ENCODE measurements around the gene HMCN1. TPM values are rescaled to one million over a fixed set of nuclear protein-coding genes. Genes with fewer than 3 reads are reported as not detected.

HMCN1 gene
- total RNA-seq, 1 experiment from 2014 or later: 0.31 TPM

DNA sequence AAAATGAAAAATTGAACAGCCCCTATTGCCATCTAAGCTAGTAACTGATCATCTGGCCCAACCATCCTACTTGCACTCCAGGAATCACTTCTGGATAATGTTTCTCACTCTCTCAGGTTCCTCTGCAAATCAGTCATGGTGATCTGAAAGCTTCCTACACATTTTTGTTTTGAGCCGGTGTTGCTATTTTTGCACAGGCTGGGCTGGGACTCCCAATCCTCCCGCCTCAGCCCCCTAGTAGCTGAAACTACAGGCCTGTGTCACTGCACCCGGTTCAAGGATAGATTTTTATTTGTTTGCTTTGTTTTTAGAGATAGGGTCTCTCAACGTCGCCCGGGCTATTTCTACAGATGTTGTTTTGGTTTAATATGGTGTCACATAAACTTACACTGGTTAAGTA is 40.5 kb upstream of the HMCN1 start:
- TF ChIP-seq EZH2 (IDR thresholded peaks at IDR 0.05; ENCODE audit: low read depth) (no peak), CTCF (conservative IDR thresholded peaks at IDR 0.05) (no peak)
- Histone ChIP-seq H3K9me2 (ENCODE audit: insufficient read depth) (no peaks in the 10 kb centered on the region), H3K4me2 (no peak overlapping the region), H3K79me2 (ENCODE audit: low read depth) (no peaks in the 10 kb centered on the region), H3K4me3 (no peak overlapping the region), H3K27me3 (ENCODE audit: insufficient read depth, low read depth) (no peaks in the 10 kb centered on the region), H3K36me3 (ENCODE audit: low read depth) (no peaks in the 10 kb centered on the region), H3K27ac (no peak overlapping the region), H3F3A (ENCODE audit: insufficient read depth, low read depth) (no peaks in the 10 kb centered on the region), H4K20me1 (ENCODE audit: insufficient read depth) (no peaks in the 10 kb centered on the region), H2AFZ (no peak overlapping the region), H3K4me1 (replicated peaks; ENCODE audit: insufficient read depth) (no peaks in the 10 kb centered on the region), H3K9me3 (ENCODE audit: insufficient read depth, low read depth) (no peaks in the 10 kb centered on the region)
- ChIA-PET POLR2A (ENCODE audit: unreplicated experiment) (no interaction called here), CTCF (no interaction called here)
- intact Hi-C loops (cut with micrococcal nuclease; ENCODE audit: unreplicated experiment): no loop called here
- BruUV-seq (replicated peaks): no TSS peak
- DNase-seq: no peak

DNA sequence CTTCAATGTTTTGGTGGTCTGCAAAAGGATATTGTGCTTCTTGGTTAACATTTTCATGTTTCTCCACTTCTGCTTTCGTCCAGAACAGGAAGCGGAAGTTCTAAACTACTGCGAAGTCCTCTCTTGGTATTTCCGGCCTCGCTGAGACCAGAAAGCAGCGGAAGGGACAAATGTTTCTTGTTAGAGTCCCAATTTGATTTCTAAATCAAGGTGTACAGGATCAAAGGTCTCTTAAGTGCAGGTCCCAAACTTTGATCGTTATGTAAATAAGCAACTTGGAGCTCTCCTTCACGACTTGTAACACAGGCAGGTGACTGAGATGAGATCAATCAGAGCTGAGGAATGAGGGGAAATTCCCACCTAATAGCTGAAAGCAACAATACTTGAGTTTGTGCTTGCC is 40.1 kb upstream of the HMCN1 start:
- CTCF ChIA-PET: interaction anchor here (0.7 kb wide), 1 partner anchor 70 kb away, joined by 3 read pairs; no protein-coding TSS in a partner anchor
- H2AFZ ChIP-seq: no peak overlapping the region
- intact Hi-C loops (cut with micrococcal nuclease; ENCODE audit: unreplicated experiment): no loop called here
- H3F3A ChIP-seq (ENCODE audit: insufficient read depth, low read depth): no peaks in the 10 kb centered on the region
- no peak overlapping the region for H3K4me3 ChIP-seq
- H3K79me2 ChIP-seq (ENCODE audit: low read depth): no peaks in the 10 kb centered on the region
- H3K27me3 ChIP-seq (ENCODE audit: insufficient read depth, low read depth): no peaks in the 10 kb centered on the region
- TF ChIP-seq CTCF (conservative IDR thresholded peaks at IDR 0.05): no peak
- no peak for TF ChIP-seq EZH2 (IDR thresholded peaks at IDR 0.05; ENCODE audit: low read depth)
- H4K20me1 ChIP-seq (ENCODE audit: insufficient read depth): no peaks in the 10 kb centered on the region
- H3K36me3 ChIP-seq (ENCODE audit: low read depth): no peaks in the 10 kb centered on the region
- H3K4me2 ChIP-seq: no peak overlapping the region
- no peaks in the 10 kb centered on the region for H3K9me2 ChIP-seq (ENCODE audit: insufficient read depth)
- no peaks in the 10 kb centered on the region for H3K4me1 ChIP-seq (replicated peaks; ENCODE audit: insufficient read depth)
- BruUV-seq (replicated peaks): no TSS peak
- POLR2A ChIA-PET (ENCODE audit: unreplicated experiment): interaction anchor here (0.6 kb wide), 1 partner anchor 100 kb away, joined by 3 read pairs; no protein-coding TSS in a partner anchor
- H3K27ac ChIP-seq: no peak overlapping the region
- no peak for DNase-seq
- no peaks in the 10 kb centered on the region for H3K9me3 ChIP-seq (ENCODE audit: insufficient read depth, low read depth)

GRCh38 chr1:185695299-185695698 is 38.9 kb upstream of the HMCN1 start:
- H3K9me2 ChIP-seq (ENCODE audit: insufficient read depth): no peaks in the 10 kb centered on the region
- no TSS peak for BruUV-seq (replicated peaks)
- no peaks in the 10 kb centered on the region for H3K27me3 ChIP-seq (ENCODE audit: insufficient read depth, low read depth)
- H4K20me1 ChIP-seq (ENCODE audit: insufficient read depth): no peaks in the 10 kb centered on the region
- H3K9me3 ChIP-seq (ENCODE audit: insufficient read depth, low read depth): no peaks in the 10 kb centered on the region
- no peaks in the 10 kb centered on the region for H3K4me1 ChIP-seq (replicated peaks; ENCODE audit: insufficient read depth)
- H2AFZ ChIP-seq: no peak overlapping the region
- H3K4me3 ChIP-seq: no peak overlapping the region
- H3K4me2 ChIP-seq: no peak overlapping the region
- intact Hi-C loops (cut with micrococcal nuclease; ENCODE audit: unreplicated experiment): no loop called here
- TF ChIP-seq EZH2 (IDR thresholded peaks at IDR 0.05; ENCODE audit: low read depth) (no peak), CTCF (conservative IDR thresholded peaks at IDR 0.05) (peak; percentile 39; the same call in 1 of the 2 replicates)
- H3K79me2 ChIP-seq (ENCODE audit: low read depth): no peaks in the 10 kb centered on the region
- no peak for DNase-seq
- POLR2A ChIA-PET (ENCODE audit: unreplicated experiment): no interaction called here
- H3K27ac ChIP-seq: no peak overlapping the region
- CTCF ChIA-PET: no interaction called here
- no peaks in the 10 kb centered on the region for H3F3A ChIP-seq (ENCODE audit: insufficient read depth, low read depth)
- no peaks in the 10 kb centered on the region for H3K36me3 ChIP-seq (ENCODE audit: low read depth)
